GM19238 (cell line): ENCODE results near the gene TM9SF3.
"Not testable (repeated sequence)": the region's sequence is repeated elsewhere in the genome, so short reads cannot be mapped to it uniquely, and the experiment has no call there.

Source experiments
- DNase-seq: peaks from one replicate; pipeline ENCODE4 v3.0.0; 2011; ENCODE audit warnings: low spot score; ENCODE audit not compliant: insufficient read length

The TM9SF3 gene

DNA sequence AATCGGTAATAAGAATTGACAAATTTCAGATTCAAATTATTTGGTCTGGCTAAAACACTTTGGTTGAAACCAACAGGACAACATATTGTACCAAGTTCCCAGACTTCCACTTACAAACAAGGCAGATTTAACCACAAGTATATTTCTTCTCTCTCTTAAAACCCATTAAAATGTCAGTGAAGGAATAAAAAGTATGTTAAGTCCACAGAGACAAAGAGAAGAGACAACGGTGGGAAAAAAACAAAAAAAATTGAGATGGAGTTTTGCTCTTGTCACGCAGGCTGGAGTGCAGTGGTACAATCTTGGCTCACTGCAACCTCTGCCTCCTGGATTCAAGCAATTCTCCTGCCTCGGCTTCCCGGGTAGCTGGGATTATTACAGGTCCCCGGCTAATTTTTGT is 16.3 kb downstream of the TM9SF3 start:
- no peak for DNase-seq

DNA sequence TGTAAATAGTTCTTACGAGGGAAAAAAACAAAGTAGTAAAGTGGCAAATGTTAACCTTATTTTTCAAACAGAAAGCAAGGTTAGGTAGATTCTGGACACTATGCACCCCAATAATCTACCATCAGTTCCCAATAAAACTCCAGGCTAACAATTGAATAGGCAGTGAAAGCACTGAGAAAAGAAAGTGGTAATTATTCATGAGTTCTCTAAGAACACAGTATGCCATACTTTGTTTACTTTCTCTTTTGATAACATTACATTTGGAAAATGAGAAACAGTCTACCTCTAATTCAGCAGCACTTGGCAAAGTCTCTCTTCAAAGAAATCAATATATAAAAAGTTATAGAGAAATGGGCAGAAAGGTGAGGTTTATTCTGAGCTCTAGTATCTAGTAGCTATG is 18.4 kb downstream of the TM9SF3 start:
- DNase-seq, result no peak

DNA sequence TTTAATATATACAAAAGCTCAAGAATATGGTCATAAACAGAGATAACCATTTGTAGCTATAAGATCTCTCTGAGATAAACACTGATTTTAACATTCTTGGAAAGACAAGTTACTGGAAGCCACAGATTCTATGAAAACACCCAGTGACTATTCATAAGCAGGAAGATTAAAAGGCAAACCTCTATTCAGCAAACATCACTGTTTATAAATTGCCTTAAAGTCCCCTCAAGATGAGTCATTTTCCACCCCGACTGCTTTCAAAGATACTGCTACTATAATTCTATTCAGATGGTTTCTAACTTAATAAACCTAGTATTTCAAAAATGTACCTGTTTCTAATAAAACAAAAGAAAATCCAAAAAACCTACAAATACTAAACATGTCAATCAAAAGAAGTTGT is 21.0 kb downstream of the TM9SF3 start:
- DNase-seq, result no peak

DNA sequence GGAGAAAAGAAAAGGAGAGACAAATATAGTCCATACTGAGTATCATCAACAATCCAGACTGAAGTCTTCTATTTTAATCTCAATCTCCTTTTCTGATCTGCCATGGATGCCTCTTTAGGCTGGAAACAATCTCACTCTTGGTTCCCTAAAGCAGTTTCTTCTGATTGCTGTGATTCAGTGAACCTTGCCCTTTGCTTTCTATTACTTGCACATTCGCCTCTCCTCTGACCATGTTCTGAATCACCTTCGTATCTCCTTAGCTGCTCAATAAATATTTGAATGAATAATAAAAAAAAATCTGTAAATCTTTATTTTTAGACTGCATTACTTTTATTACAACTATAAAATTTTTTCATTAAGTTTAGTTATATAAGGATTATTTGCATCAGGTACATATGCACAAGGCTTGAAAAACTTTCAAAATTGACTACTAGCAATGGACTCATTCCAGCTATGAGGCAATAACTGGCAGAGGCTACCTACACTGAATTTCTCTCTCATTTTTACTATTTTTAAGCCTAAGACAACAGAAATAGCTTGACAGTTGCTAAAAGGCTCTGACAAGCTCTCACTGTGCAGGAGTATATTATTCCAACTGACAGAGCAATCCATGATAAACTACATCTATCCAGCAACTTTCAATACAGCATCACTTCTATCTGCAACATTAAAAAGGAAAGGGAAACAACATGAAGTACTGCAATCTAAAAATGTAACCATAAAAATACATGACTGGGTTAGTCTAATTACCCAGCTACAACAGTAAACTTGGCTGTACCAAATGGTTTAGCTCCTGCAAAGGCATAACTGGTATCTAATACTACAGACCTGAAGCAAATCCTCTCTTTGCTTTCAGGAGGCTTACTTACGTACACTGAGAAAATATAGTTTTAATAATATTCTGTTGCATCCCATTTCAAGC is 25.6 kb downstream of the TM9SF3 start:
- no peak for DNase-seq

DNA sequence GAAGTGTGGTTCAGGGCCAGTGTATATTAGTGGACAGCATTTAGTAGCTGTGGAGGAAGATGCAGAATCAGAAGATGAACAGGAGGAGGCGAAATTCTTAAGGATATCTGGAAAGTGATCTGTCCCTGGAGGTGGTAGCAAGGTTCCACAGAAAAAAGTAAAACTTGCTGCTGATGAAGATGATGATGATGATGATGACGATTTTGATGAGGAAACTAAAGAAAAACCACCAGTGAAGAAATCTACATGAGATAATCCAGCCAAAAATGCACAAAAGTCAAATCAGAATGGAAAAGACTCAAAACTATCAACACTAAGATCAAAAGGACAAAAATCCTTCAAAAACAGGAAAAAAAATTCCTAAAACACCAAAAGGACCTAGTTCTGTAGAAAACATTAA is 26.3 kb downstream of the TM9SF3 start:
- DNase-seq, result no peak

DNA sequence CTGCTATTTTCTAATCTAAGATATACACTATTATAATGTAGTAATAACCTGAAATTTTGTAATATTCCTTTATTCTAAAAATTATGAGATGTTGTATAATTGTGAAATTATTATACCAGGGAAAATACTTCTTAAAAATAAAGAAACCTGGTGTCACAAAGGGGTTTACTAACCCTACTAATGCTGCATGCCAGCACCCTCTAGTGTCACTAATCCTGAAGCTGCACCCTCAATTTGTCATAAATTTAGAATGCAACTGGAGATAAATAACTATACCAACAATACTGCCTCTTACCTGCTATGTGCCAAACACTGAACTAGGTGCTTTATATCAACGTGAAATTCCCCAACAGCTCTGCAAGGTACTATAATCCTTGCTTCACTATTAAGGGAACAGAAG is 30.8 kb downstream of the TM9SF3 start:
- no peak for DNase-seq

DNA sequence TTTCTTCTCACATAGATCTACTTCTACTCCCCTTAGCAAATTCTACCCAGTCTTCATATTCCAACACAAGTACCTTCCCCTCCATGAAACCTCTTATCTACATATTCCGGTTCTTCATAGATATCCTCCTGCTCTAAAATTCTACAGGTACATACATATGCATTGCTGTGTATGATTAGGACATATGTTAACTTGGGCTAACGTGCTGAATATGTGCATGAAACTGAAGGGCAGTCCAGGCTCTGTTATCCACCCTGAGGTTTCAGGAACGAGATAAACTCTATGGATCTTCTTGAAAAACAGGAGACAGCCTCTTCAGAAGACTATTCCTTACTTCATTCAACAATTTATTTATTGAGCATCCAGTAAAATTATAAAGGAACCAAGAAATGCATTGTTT is 31.5 kb downstream of the TM9SF3 start:
- no peak for DNase-seq

DNA sequence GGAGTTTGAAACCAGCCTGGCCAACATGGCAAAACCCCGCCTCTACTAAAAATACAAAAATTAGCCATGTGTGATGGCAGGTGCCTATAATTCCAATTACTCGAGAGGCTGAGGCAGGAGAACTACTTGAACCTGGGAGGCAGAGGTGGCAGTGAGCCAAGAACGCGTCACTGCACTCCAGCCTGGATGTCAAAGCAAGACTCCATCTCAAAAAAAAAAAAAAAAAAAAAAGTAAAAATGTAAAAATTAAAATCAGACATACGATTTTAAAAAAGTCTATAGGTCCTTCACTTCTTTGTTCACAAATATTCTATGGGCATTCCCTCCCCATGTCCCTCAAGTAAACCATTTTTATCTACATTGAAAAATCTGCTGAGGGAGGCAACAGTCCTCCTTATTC is 38.2 kb downstream of the TM9SF3 start:
- no peak for DNase-seq

DNA sequence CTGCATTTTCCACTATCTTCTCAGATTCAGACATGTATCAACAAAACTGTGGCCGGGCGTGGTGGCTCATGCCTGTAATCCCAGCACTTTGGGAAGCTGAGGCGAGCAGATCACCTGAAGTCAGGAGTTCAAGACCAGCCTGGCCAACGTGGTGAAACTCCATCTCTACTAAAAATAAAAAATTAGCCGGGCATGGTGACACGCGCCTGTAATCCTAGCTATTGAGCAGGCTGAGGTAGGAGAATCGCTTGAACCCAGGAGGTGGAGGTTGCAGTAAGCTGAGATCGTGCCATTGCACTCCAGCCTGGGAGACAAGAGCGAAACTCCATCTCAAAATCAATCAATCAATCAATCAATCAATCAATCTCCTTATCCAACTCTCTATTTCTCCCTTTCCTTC is 41.3 kb downstream of the TM9SF3 start:
- not testable (repeated sequence) for DNase-seq

DNA sequence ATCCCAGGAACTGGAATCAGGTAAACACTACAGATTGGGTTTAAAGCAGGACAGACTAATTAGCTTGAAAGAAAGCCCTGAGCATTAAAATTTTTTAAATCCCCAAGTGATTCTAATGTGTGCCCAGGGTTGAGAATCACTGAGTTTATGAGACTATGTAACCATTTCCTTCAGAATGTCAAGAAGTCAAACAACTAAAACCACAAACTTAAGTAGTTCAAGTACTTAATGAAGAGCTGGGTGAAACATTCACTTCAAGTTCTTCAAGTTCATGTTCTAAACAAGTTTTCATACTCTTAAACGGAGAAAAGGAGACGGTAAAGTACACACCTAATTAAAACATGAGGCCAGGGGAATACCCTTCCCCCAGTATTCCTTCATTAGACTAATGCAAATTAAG is 44.9 kb downstream of the TM9SF3 start:
- no peak for DNase-seq

DNA sequence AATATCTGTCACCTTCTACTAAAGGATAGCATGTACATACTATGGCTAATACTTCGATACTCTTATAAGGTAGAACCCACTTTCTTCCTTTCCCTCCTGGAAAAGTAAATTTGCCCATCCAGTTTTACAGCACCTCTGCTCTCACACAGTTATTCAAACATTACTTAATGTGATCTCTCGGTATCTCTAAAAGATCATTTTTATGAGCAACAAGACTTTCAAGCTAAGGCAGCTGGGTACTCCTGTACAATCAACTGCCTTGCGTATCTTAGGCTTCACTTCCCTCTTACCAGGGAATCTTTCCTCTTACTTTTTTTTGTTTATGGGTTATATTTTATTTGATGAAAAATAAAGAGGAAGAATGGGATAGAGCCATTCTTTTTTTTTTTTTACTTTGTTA is 46.6 kb downstream of the TM9SF3 start:
- no peak for DNase-seq

DNA sequence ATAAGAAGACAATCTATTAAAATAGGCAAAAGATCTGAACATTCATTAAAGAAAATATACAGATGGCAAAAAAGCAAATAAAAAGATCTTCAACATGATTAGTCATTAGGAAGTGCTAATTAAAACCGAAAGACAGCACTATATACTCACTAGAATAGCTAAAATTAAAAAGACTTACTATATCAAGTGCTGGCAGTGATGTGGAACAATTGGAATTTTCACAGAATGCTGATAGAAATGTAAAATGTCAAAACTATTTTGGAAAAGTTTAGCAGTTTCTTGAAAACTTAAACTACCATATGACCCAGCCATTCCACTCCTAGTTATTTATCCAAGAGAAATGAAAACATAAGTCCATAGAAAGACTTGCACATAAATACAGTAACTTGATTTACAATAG is 48.1 kb downstream of the TM9SF3 start:
- no peak for DNase-seq

DNA sequence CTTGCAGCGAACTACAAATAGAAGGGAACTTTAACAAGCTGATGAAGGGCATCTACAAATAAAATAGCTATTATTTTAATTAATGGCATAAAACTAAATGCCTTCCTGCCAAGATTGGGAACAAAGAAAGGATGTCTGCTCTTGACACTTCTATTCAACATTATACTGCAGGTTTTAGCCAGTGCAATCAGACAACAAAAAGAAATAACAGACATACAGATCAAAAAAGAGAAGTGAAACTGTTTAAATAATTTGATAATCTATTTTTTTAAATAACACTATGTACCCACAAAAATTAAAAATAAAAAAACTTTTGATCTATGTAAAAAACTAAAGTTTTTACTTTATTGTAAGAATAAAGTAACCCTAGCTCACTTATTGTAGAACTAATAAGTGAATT is 50.7 kb downstream of the TM9SF3 start:
- DNase-seq, result no peak

DNA sequence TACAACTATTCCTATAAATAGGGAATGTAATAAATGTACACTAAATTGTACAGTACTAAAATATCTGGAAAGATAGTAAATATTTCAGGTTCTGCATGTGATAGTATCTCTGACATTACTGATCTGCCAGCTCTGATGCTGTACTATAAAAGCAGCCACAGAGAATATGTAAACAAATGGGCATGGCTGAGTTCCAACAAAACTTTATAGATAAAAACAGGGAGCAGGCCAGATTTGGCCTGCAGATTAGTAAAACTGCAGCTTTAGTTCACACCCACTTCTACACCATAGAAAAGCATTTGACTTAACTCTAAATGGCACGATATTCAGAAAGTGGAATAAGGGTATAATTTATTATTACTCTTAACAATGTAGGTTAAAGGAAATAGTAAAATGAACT is 54.3 kb downstream of the TM9SF3 start:
- no peak for DNase-seq

DNA sequence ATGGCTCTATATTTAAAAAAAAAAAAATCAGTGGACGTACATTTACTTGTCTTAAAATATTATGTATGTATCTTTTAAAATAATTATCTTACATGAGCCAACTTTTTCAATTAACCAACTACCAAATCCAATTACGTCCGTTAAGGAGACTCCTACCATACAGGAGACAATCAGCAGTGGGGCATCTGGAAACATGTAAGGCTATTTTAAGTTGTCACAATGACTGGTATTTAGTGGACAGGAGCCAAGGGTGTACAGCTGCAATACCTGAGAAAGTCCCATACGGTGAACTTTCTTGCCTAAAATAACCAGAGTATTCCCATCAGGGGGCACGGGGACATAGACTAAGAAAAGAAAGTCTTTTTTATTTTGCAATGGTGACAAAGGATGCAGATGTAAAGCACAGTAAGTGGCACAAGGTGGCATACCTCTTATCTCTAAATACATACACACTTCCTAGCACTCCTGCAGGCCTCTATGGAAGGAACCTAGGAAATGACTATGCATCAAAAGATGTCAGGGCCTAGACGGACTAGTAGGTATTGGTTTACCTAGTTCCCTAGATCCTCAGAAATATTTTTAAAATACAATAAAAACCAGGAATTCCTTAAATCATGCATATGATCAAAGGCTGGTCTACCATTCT is 57.1 kb downstream of the TM9SF3 start:
- DNase-seq, result no peak

DNA sequence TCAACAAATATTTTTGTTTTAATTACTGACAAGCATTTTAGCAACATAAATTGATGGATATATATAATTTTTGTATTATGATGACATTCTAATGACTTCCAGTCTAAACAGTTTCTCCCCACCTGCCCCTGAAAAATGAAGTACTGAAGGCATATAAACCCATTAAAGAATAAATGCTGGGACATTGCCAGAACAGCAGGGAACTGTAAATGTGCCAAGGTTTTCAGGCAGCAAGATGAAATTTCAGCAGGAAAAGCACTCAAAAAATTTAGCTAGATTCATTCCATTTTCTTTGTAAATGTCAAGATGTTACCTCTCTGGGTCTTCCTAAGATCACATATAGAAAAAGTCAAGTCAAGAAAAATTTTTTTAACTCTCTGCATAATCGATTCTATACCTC is 62.1 kb downstream of the TM9SF3 start:
- no peak for DNase-seq

DNA sequence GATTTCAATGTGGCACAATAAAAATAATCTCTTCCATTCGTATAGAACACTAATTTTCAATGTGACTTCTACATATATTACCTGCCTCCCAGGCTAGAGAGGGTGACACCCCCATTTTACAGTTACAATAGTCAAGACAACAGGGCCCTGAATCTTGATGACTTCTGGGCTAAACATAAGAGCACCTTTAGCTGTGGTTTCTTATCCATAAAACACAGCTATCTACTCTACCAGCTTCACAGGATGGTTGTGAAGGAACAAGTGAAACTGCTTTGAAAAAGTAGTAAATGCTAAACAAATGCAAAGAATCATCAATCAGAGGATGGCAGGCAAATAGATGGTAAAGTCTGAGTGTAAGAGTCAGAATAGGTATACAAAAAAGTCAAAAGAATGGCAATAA is 69.5 kb downstream of the TM9SF3 start:
- DNase-seq, result no peak

DNA sequence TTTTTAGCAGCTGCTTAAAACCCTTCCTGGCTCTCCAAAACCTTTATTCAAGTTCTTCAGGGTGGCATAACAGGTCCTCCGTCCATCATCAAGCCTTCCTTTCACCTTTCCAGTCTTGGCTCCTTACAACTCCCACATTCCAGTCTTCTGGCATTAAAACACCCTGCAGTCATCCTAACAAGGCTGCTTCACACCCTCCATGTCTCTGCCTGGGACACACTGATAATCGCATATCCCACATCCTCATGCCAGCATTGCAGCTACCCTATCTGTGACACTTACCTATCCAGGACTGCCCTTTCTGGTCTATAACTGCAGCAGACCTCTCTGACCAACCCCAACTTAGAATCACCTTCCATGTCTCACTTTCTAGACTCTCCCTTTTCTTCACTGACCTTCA is 70.5 kb downstream of the TM9SF3 start:
- no peak for DNase-seq

DNA sequence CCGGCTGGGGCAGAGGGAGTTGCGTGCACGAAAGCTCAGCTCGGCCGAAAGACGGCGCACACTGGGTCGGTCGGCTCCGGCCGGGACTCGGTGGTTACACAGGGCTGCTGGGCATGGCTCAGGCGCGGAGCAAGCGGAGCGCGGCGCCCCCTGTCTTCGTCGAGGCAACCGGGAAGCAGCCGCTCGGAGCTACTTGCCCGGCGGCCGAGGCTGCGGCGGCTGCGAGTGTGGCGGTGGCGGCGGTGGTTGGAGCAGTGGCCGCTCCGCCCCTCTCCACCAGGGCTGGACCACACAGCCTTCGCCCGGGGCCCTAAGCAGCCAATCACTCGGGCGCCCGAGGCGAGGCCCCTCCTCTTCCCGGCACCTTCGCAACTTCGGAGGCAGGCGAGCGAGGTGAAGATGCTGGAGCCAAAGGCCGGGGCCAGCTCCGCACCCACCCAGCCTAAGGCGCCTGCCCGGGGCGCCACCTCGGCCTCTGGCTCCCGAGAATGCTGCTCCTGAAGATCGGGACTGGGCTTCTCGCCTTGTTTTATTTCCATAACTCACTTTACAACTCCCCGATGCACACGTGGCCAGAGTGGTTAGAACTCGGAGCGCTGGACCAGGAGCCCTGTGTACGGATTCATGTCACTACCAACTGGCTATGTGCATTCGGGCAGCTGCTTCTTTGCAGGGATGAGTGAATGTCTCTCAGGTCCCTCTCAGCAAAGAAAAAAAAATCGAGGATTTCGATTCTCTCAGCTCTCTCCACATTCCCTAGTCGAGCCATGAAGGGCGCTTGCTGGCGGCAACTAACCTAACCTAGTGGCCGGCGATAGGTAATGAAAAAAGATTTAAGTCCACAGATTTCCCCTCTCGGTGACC is 72.9 kb downstream of the TM9SF3 start, which contains the start of gene TLL2:
TLL2 (minus strand) TSS at position 229 of the 864 bp plus-strand sequence. CDS start 241 bp downstream, outside the sequence.
- DNase-seq, result peak; percentile 77

DNA sequence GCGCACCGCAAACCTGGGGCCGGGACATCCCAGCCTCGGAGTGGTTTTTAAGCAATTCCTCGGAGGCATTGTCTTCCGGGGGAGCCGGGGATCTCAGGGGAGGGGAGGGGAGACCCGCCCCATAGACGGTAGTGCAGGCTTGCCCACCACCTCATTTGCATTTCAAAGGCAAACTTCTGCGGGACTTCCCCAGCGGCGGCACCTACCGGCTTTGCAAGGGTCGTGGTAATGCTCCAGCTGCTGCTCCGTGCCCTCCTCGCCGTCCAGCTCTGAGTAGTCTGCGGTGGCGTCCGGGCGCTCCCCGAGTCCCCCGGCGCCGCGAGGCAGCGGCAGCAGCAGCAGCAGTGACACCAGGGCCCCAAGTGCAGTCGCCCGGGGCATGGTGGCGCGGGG is 73.5 kb downstream of the TM9SF3 start:
- DNase-seq, result peak; percentile 39

DNA sequence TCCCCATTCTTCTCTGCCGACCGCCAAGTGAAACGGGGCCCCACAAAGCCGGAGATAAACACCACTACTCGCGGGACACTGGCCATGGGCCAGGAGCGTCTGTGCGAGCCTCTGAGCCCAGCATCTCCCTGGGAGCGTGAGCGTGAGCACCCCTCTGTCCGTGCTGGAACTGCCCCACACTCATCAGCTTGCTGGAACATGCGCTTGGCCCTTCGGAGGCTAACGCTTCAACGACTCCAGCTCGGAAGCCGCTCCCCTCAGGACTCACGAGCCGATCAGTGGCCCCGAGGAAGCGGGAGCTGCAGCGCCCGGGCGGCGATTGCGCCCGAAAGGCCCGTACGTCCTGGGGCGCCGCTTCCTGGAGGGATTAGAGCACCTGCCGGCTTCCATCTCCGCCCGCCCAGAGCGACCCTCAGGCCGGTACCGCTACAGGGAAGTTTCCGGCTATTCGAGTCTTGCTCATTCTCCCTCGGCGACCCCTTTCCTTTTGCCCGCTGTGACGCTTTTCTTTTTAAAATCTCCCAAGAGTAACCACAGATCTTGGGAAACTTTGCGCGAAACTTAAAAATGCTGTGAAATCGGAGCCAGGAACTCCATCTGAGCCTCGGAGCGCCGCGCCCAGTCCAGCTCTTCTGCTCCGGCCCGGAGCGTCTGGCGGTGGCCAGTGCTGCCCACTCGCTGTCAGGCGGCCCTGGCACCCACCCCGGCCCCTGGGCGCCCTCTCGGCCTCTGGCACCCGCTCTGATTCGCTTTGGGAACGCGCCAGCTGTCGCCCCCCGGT is 74.1 kb downstream of the TM9SF3 start:
- no peak for DNase-seq
